DOHH2 (cell line): ENCODE results near the gene KCNJ1.

Experiments
- H3F3A ChIP-seq: fragments of 200-600 bp; sonication (generic), shearing (Covaris generic); 2 replicates; pipeline ENCODE4 v1.6.0; 2016; ENCODE audit warnings: antibody characterized with exemption, mild to moderate bottlenecking; ENCODE audit not compliant: control insufficient read depth, insufficient read depth
- H3K27ac ChIP-seq: fragments of 200-600 bp; sonication (generic); 2 replicates; pipeline ENCODE4 v1.5.1; 2014; ENCODE audit warnings: low read depth, mild to moderate bottlenecking, low read length, moderate library complexity
- H3K27me3 ChIP-seq: fragments of 200-600 bp; sonication (generic); 2 replicates; pipeline ENCODE4 v1.6.1; 2014; ENCODE audit warnings: mild to moderate bottlenecking, low read length, mixed read lengths; ENCODE audit not compliant: control insufficient read depth
- H3K36me3 ChIP-seq: fragments of 200-600 bp; sonication (generic); 2 replicates; pipeline ENCODE4 v1.6.1; 2014; ENCODE audit warnings: mild to moderate bottlenecking, low read length, moderate library complexity, mixed read lengths; ENCODE audit not compliant: control insufficient read depth
- H3K4me1 ChIP-seq: fragments of 200-600 bp; sonication (generic); 2 replicates; pipeline ENCODE4 v1.6.1; 2014; ENCODE audit warnings: mild to moderate bottlenecking, low read length, mixed read lengths; ENCODE audit not compliant: control insufficient read depth
- H3K4me2 ChIP-seq: fragments of 200-600 bp; sonication (generic); 2 replicates; pipeline ENCODE4 v1.6.0; 2014; ENCODE audit warnings: mild to moderate bottlenecking, low read length, moderate library complexity
- H3K4me3 ChIP-seq: fragments of 200-600 bp; sonication (generic); 2 replicates; pipeline ENCODE4 v1.5.1; 2014; ENCODE audit warnings: mild to moderate bottlenecking, low read length, mixed read lengths
- H3K79me2 ChIP-seq: fragments of 200-600 bp; sonication (generic); 2 replicates; pipeline ENCODE4 v1.6.1; 2014; ENCODE audit warnings: mild to moderate bottlenecking, low read length, mixed read lengths; ENCODE audit not compliant: control insufficient read depth
- H3K9me2 ChIP-seq: fragments of 200-600 bp; sonication (generic); replicated peaks from 2 replicates; pipeline ENCODE4 v1.6.1; 2014; ENCODE audit warnings: mild to moderate bottlenecking, low read length, mixed read lengths; ENCODE audit not compliant: control insufficient read depth
- H3K9me3 ChIP-seq: fragments of 200-600 bp; sonication (generic); 2 replicates; pipeline ENCODE4 v1.6.1; 2014; ENCODE audit warnings: antibody characterized with exemption, low read length, mixed read lengths; ENCODE audit not compliant: control insufficient read depth, insufficient read depth
- H4K20me1 ChIP-seq: fragments of 200-600 bp; sonication (generic); 2 replicates; pipeline ENCODE4 v1.6.0; 2014; ENCODE audit warnings: low read depth, mild to moderate bottlenecking, antibody characterized with exemption, low read length, moderate library complexity; ENCODE audit not compliant: control insufficient read depth, insufficient read depth
- CTCF ChIP-seq: fragments of 200-600 bp; sonication (generic); IDR thresholded peaks from one replicate; pipeline ENCODE4 v1.5.1; 2014; ENCODE audit warnings: antibody characterized with exemption, mild to moderate bottlenecking, low read depth, low read length; ENCODE audit not compliant: poor library complexity, severe bottlenecking
- EZH2phosphoT487 ChIP-seq: fragments of 200-600 bp; sonication (generic); IDR thresholded peaks from 2 replicates; pipeline ENCODE4 v1.6.1; 2017; ENCODE audit warnings: borderline replicate concordance, mild to moderate bottlenecking, antibody characterized with exemption, low read length, moderate library complexity, mixed read lengths

Gene KCNJ1

GRCh38 chr11:128859563-128860441, 7.3 kb downstream of the KCNJ1 start:
- TF ChIP-seq CTCF (peak; percentile 98), EZH2phosphoT487 (no peak)
- H3K27ac ChIP-seq = no peak overlapping the region
- H3K4me3 ChIP-seq = no peak overlapping the region
- H3K36me3 ChIP-seq = no peaks in the 10 kb centered on the region
- H3F3A ChIP-seq = no peaks in the 10 kb centered on the region
- no peaks in the 10 kb centered on the region for H3K9me2 ChIP-seq
- H3K4me2 ChIP-seq = peak overlapping the region; percentile 37
- H3K4me1 ChIP-seq = peaks cover 16% of the 10 kb centered on the region
- no peaks in the 10 kb centered on the region for H3K9me3 ChIP-seq
- no peaks in the 10 kb centered on the region for H3K79me2 ChIP-seq
- 0 out of 2 replicates have a peak, but pooled peaks cover 5% of the 10 kb centered on the region for H3K27me3 ChIP-seq
- no peaks in the 10 kb centered on the region for H4K20me1 ChIP-seq

GRCh38 chr11:128857341-128857740, 9.8 kb downstream of the KCNJ1 start:
- Histone ChIP-seq H3F3A (no peaks in the 10 kb centered on the region), H3K79me2 (no peaks in the 10 kb centered on the region), H3K27me3 (no peaks in the 10 kb centered on the region), H3K36me3 (no peaks in the 10 kb centered on the region), H3K27ac (no peak overlapping the region), H4K20me1 (no peaks in the 10 kb centered on the region), H3K4me1 (peaks cover 11% of the 10 kb centered on the region), H3K9me2 (no peaks in the 10 kb centered on the region), H3K9me3 (no peaks in the 10 kb centered on the region), H3K4me3 (no peak overlapping the region), H3K4me2 (no peak overlapping the region)
- TF ChIP-seq CTCF (no peak), EZH2phosphoT487 (no peak)

- H3K4me1 ChIP-seq = peaks cover 11% of the 10 kb centered on the region
- no peaks in the 10 kb centered on the region for H3K79me2 ChIP-seq
- no peaks in the 10 kb centered on the region for H3K9me3 ChIP-seq
- no peak for TF ChIP-seq CTCF
- no peak for TF ChIP-seq EZH2phosphoT487
- H3K9me2 ChIP-seq = no peaks in the 10 kb centered on the region
- no peaks in the 10 kb centered on the region for H3F3A ChIP-seq
- H3K27me3 ChIP-seq = no peaks in the 10 kb centered on the region
- H3K36me3 ChIP-seq = no peaks in the 10 kb centered on the region
- no peak overlapping the region for H3K27ac ChIP-seq
- no peaks in the 10 kb centered on the region for H4K20me1 ChIP-seq
- H3K4me2 ChIP-seq = no peak overlapping the region
- no peak overlapping the region for H3K4me3 ChIP-seq
Observed at GRCh38 chr11:128856241-128856640, 10.9 kb downstream of the KCNJ1 start.
